Limb (tissue), 2 donors: ENCODE measurements around the gene SCG3.

Experiments
- DNase-seq, 2 donors: peaks; one replicate each; pipeline ENCODE4 v3.0.0-alpha.2; 2016; ENCODE audit errors: extremely low spot score in 2 of 2

Gene SCG3

GRCh38 chr15:51756482-51756881, 75.2 kb downstream of the SCG3 start:
- no peak for DNase-seq

GRCh38 chr15:51757450-51757849, 76.1 kb downstream of the SCG3 start:
- DNase-seq: no peak

DNA sequence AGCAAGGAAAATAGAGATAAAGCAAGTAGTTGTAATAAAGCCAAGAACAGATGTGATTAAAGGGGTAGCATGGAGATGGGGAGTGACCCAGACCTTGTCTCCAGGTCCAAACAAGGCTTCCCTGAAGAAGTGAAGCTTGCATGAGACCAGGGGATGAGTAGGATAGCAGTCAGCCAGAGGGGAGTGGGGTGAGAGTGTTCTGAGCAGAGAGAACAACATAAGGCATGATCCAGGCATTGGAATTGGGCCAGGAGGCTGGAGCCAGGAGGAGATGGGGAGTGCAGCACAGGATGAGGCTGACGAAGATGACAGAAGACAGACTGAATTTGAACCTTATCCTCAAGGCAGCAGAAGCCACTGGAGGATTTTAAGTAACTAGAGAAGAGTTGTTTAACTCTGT, 77.3 kb downstream of the SCG3 start:
- peak; percentile 11 to 46 for DNase-seq

- DNase-seq: peak in 1 of 2 donors; percentile 54
Measured at GRCh38 chr15:51759557-51760070, 78.3 kb downstream of the SCG3 start.

- DNase-seq: no peak
Measured at GRCh38 chr15:51760805-51761204, 79.5 kb downstream of the SCG3 start.

DNA sequence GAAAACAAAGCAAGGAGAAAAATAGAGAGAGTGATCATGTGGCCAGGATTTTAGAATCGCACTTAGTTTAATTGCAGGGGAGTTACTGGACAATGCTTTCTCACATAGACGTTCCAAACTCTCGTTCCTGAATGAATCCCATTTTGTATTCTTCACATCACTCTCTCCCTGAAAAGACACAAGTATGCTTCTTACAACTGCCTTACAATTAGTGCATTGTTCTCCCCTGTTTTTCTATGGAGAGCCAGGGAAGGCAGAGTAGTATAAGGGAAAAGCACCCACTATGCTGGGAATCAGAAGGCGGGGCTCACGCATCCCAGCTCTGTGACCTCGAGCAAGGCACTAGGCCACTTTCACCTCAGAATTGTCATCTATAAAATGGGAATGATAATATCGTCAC, 84.4 kb downstream of the SCG3 start:
- DNase-seq: no peak

GRCh38 chr15:51766341-51766740, 85.0 kb downstream of the SCG3 start:
- DNase-seq: no peak

- DNase-seq: no peak
Measured at GRCh38 chr15:51768018-51768417, 86.7 kb downstream of the SCG3 start.
